Measurements from ENCODE around the gene C10orf53. TPM values are rescaled to one million over a fixed set of nuclear protein-coding genes. Genes with fewer than 3 reads are reported as not detected.

Gene C10orf53
- total and polyA plus RNA-seq, 2 of the 4 experiments (the other 2 are of a cell fraction) = not detected

- no TSS peak for BruUV-seq (replicated peaks)
- ChIA-PET CTCF (no interaction called here), POLR2A (ENCODE audit: unreplicated experiment) (no interaction called here)
- no peak overlapping the region for H3K27ac ChIP-seq (ENCODE audit: insufficient read depth, low read length)
- H3K9me3 ChIP-seq (ENCODE audit: control insufficient read depth, insufficient read depth, low read length) = peaks cover 3% of the 10 kb centered on the region; the same call in 1 of the 2 replicates
- ATAC-seq (ENCODE audit: low read depth) = no peak
- TF ChIP-seq USF2 (IDR thresholded peaks at IDR 0.05; ENCODE audit: low read depth, low read length) (no peak), CEBPB (IDR thresholded peaks at IDR 0.05; ENCODE audit: low read depth, low read length) (no peak), MAZ (IDR thresholded peaks at IDR 0.05; ENCODE audit: borderline replicate concordance, low read depth, low read length) (no peak), RCOR1 (IDR thresholded peaks at IDR 0.05; ENCODE audit: insufficient replicate concordance, low read length) (no peak), BHLHE40 (IDR thresholded peaks at IDR 0.05; ENCODE audit: low read depth, low read length) (no peak), CTCF (conservative IDR thresholded peaks at IDR 0.05; ENCODE audit: low read depth, low read length) (no peak), NFE2L2 (IDR thresholded peaks at IDR 0.05; ENCODE audit: low read depth, low read length) (no peak), ELK1 (IDR thresholded peaks at IDR 0.05; ENCODE audit: borderline replicate concordance, low read depth, low read length) (no peak), FOS (IDR thresholded peaks at IDR 0.05; ENCODE audit: low read depth, low read length) (no peak), MXI1 (IDR thresholded peaks at IDR 0.05; ENCODE audit: borderline replicate concordance, low read depth, low read length) (no peak), RAD21 (IDR thresholded peaks at IDR 0.05; ENCODE audit: low read length) (no peak), RFX5 (IDR thresholded peaks at IDR 0.05; ENCODE audit: low read depth, low read length) (no peak), CHD1 (IDR thresholded peaks at IDR 0.05; ENCODE audit: low read depth, low read length) (no peak), SMC3 (IDR thresholded peaks at IDR 0.05; ENCODE audit: low read depth, low read length) (no peak), MAFK (IDR thresholded peaks at IDR 0.05; ENCODE audit: low read depth, low read length) (no peak), POLR2A (IDR thresholded peaks at IDR 0.05; ENCODE audit: low read depth, low read length) (no peak)
- no peaks in the 10 kb centered on the region for H4K20me1 ChIP-seq (ENCODE audit: insufficient read depth, low read length)
- H2AK5ac ChIP-seq (ENCODE audit: low read depth, low read length) = no peak overlapping the region
- no peak overlapping the region for H3K4me3 ChIP-seq (ENCODE audit: insufficient read depth, low read depth, low read length)
- no peak for DNase-seq
- no peak overlapping the region for H2AK9ac ChIP-seq (replicated peaks; ENCODE audit: low read depth, low read length, poor library complexity)
- intact Hi-C loops (cut with micrococcal nuclease) (no loop called here), dilution Hi-C loops (cut with HindIII; ENCODE audit: low sequenced_read_pairs, unreplicated experiment) (no loop called here), in situ Hi-C loops (cut with MboI; ENCODE audit: low sequenced_read_pairs) (no loop called here)
- no peak overlapping the region for H3K4ac ChIP-seq (ENCODE audit: low read depth, low read length)
- 35% methylated on average over 2 of the region's 4 CpGs; no CpG with 5 or more reads in 1 of the 2 experiments for WGBS, 2 experiments (ENCODE audit: extremely low coverage in 2 of 2, insufficient read length in 1 of 2)
- H4K8ac ChIP-seq (ENCODE audit: low read depth in 2 of 2, low read length in 2 of 2) = no peak overlapping the region
- H2BK15ac ChIP-seq (ENCODE audit: low read depth, low read length) = no peak overlapping the region
- H4K91ac ChIP-seq (ENCODE audit: insufficient read depth, low read depth, low read length) = no peak overlapping the region
- no peak overlapping the region for H2BK5ac ChIP-seq (ENCODE audit: low read depth, low read length, poor library complexity, severe bottlenecking)
- no peak overlapping the region for H3K9ac ChIP-seq (ENCODE audit: low read depth, low read length)
- no peak overlapping the region for H2BK20ac ChIP-seq (ENCODE audit: low read depth, low read length)
- H3K56ac ChIP-seq (ENCODE audit: extremely low read depth, insufficient read depth, low read length) = no peak overlapping the region
- no peaks in the 10 kb centered on the region for H3K9me1 ChIP-seq (ENCODE audit: insufficient read depth, low read length)
- no peak overlapping the region for H2AFZ ChIP-seq (replicated peaks; ENCODE audit: low read length, poor library complexity)
- H3K36me3 ChIP-seq (ENCODE audit: control insufficient read depth, insufficient read depth, low read length) = no peaks in the 10 kb centered on the region
- no peak overlapping the region for H4K5ac ChIP-seq (ENCODE audit: low read depth, low read length)
- no peaks in the 10 kb centered on the region for H3K79me1 ChIP-seq (ENCODE audit: low read depth in 1 of 2, low read length in 2 of 2)
- H3K4me1 ChIP-seq (ENCODE audit: control insufficient read depth, insufficient read depth, low read length) = no peaks in the 10 kb centered on the region
- no peak overlapping the region for H3K23ac ChIP-seq (ENCODE audit: low read depth, low read length)
- no peak overlapping the region for H3K4me2 ChIP-seq (ENCODE audit: low read depth, low read length)
- H2BK120ac ChIP-seq (ENCODE audit: low read depth, low read length) = no peak overlapping the region
- H3K27me3 ChIP-seq (ENCODE audit: control insufficient read depth, insufficient read depth, low read length) = peaks cover 35% of the 10 kb centered on the region
- H3K18ac ChIP-seq (ENCODE audit: low read depth, low read length) = no peak overlapping the region
- no peak overlapping the region for H3K14ac ChIP-seq (replicated peaks; ENCODE audit: low read depth, low read length)
Measured at GRCh38 chr10:49686651-49687050, 7.2 kb downstream of the C10orf53 start.

All from IMR-90 (cell line).